HCT116 (cell line): ENCODE measurements around the gene GPR15. TPM values are rescaled to one million over a fixed set of nuclear protein-coding genes. Genes with fewer than 3 reads are reported as not detected.

Source experiments
- ATAC-seq: fragments of 200-7000 bp; cut with Tn5 transposase; 2 replicates; pipeline ENCODE4 v1.9.1; 2020; ENCODE audit warnings: mild to moderate bottlenecking, moderate library complexity
- BruUV-seq: library from RNA; stranded (reverse); fragments of 400-500 nt; replicated peaks from 2 replicates; lab custom pipeline; 2021; lab: Mats Ljungman, UMichigan
- CTCF ChIA-PET: fragments of 300-600 bp; sonication (Branson Sonifier 250); formaldehyde crosslinking; loops from one replicate; lab custom pipeline; 2021; ENCODE audit warnings: antibody characterized with exemption; lab: Charles Lee
- POLR2A ChIA-PET: fragments of 300-600, 350-600 bp; sonication (Branson Sonifier 250); formaldehyde crosslinking; loops from one replicate; lab custom pipeline; 2021; ENCODE audit warnings: antibody characterized with exemption; lab: Charles Lee
- RAD21 ChIA-PET, 2 experiments: fragments of 300-600 bp; sonication (Branson Sonifier 250); formaldehyde crosslinking; loops; one replicate each; lab custom pipeline; 2023; ENCODE audit warnings: low total read pairs in 2 of 2; ENCODE audit not compliant: uncharacterized antibody in 2 of 2, unreplicated experiment in 2 of 2, low non-redundant PET in 1 of 2; lab: Charles Lee
- DNase-seq: peaks from one replicate; pipeline ENCODE4 v3.0.0-alpha.2; 2010; ENCODE audit warnings: low read depth, low spot score
- H2AFZ ChIP-seq: fragments of 200-600 bp; shearing (Covaris generic), sonication (generic); 2 replicates; pipeline ENCODE4 v1.6.1; 2017; ENCODE audit warnings: low read depth, mixed run types, mixed read lengths, antibody characterized with exemption, low read length; ENCODE audit not compliant: poor library complexity, severe bottlenecking
- H3K27ac ChIP-seq: 2 replicates; pipeline ENCODE4 v1.5.1; 2012; ENCODE audit warnings: low read depth, low read length
- H3K27me3 ChIP-seq: fragments of 200-600 bp; sonication (generic); 2 replicates; pipeline ENCODE4 v1.6.1; 2016; ENCODE audit warnings: mixed run types, low read length, mixed read lengths; ENCODE audit not compliant: insufficient read depth
- H3K36me3 ChIP-seq, 2 experiments: fragments of 200-500 bp in 1 of 2; fragments of 200-600 bp in 1 of 2; sonication (Bioruptor generic) in 1 of 2; sonication (generic) in 1 of 2; 2 replicates each; pipeline versions ENCODE4 v1.5.1 to v1.6.1; 2014 to 2016; ENCODE audit warnings: low read length in 2 of 2, inconsistent platforms in 1 of 2, mixed read lengths in 1 of 2, mixed run types in 1 of 2; ENCODE audit not compliant: insufficient read depth in 2 of 2, control insufficient read depth in 1 of 2
- H3K4me1 ChIP-seq, 2 experiments: fragments of 200-600 bp in 1 of 2; sonication (generic) in 1 of 2; 2 replicates each; pipeline versions ENCODE4 v1.5.1 to v1.6.1; 2012 to 2017; ENCODE audit warnings: low read length in 2 of 2, inconsistent platforms in 1 of 2, mild to moderate bottlenecking in 1 of 2, mixed read lengths in 1 of 2, mixed run types in 1 of 2, moderate library complexity in 1 of 2; ENCODE audit not compliant: insufficient read depth in 2 of 2, control insufficient read depth in 1 of 2
- H3K4me2 ChIP-seq: fragments of 200-600 bp; sonication (generic); 2 replicates; pipeline ENCODE4 v1.6.1; 2017; ENCODE audit warnings: mixed run types, low read length, mixed read lengths
- H3K4me3 ChIP-seq, 2 experiments: fragments of 200-600 bp in 1 of 2; sonication (generic) in 1 of 2; replicated peaks in 1 of 2; 2 replicates each; pipeline ENCODE4 v1.5.1; 2011 to 2016; ENCODE audit warnings: low read length in 2 of 2, control low read depth in 1 of 2, low read depth in 1 of 2, mild to moderate bottlenecking in 1 of 2, mixed read lengths in 1 of 2, mixed run types in 1 of 2
- H3K79me2 ChIP-seq: fragments of 200-600 bp; sonication (generic); 2 replicates; pipeline ENCODE4 v1.6.1; 2017; ENCODE audit warnings: mild to moderate bottlenecking, mixed run types, low read length, moderate library complexity, mixed read lengths; ENCODE audit not compliant: insufficient read depth
- H3K9ac ChIP-seq: fragments of 200-600 bp; sonication (generic); 2 replicates; pipeline ENCODE4 v1.6.1; 2016; ENCODE audit warnings: low read length, mixed read lengths
- H3K9me2 ChIP-seq: fragments of 200-600 bp; sonication (generic), shearing (Covaris generic); 2 replicates; pipeline ENCODE4 v1.6.1; 2017; ENCODE audit warnings: mixed run types, mild to moderate bottlenecking, moderate library complexity; ENCODE audit not compliant: insufficient read depth
- H3K9me3 ChIP-seq, 2 experiments: fragments of 200-500 bp in 1 of 2; fragments of 200-600 bp in 1 of 2; sonication (Bioruptor generic) in 1 of 2; sonication (generic) in 1 of 2; 2 replicates each; pipeline ENCODE4 v1.6.1; 2014 to 2017; ENCODE audit warnings: low read length in 2 of 2, mixed read lengths in 2 of 2, inconsistent platforms in 1 of 2, low read depth in 1 of 2, mild to moderate bottlenecking in 1 of 2, mixed run types in 1 of 2, moderate library complexity in 1 of 2; ENCODE audit not compliant: control insufficient read depth in 1 of 2, insufficient read depth in 1 of 2
- H4K20me1 ChIP-seq: fragments of 200-600 bp; sonication (generic), shearing (Covaris generic); 2 replicates; pipeline ENCODE4 v1.6.1; 2017; ENCODE audit warnings: mixed run types, mild to moderate bottlenecking, moderate library complexity; ENCODE audit not compliant: insufficient read depth
- FOSL1 ChIP-seq: IDR thresholded peaks from 2 replicates; pipeline ENCODE4 v1.6.1; 2012; ENCODE audit warnings: low read depth
- SIN3A ChIP-seq: IDR thresholded peaks from 2 replicates; pipeline ENCODE4 v1.6.1; 2012; ENCODE audit warnings: low read depth
- SP1 ChIP-seq: IDR thresholded peaks from 2 replicates; pipeline ENCODE4 v1.6.1; 2012; ENCODE audit warnings: low read depth
- TCF7L2 ChIP-seq: IDR thresholded peaks from 2 replicates; pipeline ENCODE4 v1.7.0; 2011; ENCODE audit warnings: borderline replicate concordance, inconsistent platforms; ENCODE audit not compliant: insufficient read depth, insufficient read length; ENCODE audit errors: extremely low read depth
- ZFX ChIP-seq: fragments of 450-650 bp; IDR thresholded peaks from 2 replicates; pipeline ENCODE4 v1.6.1; 2017
- intact Hi-C: fragments of 100-400 bp; cut with micrococcal nuclease; formaldehyde crosslinking; loops from 2 replicates; pipeline ENCODE4 v1.10.0; 2022
- total RNA-seq: library from RNA; stranded (reverse); gene quantifications from one replicate; pipeline ENCODE4 v1.2.1, GENCODE V29; 2021; ENCODE audit not compliant: unreplicated experiment
- TF ChIP-seq, protein P1 (sequence below): IDR thresholded peaks from 2 replicates; pipeline ENCODE4 v1.6.1; 2012; ENCODE audit warnings: low read depth
- TF ChIP-seq, protein P2 (sequence below): IDR thresholded peaks from 2 replicates; pipeline ENCODE4 v1.6.1; 2012

GPR15 gene
- total RNA-seq, 1 experiment from 2014 or later = 1.1 TPM

GRCh38 chr3:98530676-98531075 lies 1.1 kb upstream of the GPR15 start (continued):
- TF ChIP-seq, protein P1, sequence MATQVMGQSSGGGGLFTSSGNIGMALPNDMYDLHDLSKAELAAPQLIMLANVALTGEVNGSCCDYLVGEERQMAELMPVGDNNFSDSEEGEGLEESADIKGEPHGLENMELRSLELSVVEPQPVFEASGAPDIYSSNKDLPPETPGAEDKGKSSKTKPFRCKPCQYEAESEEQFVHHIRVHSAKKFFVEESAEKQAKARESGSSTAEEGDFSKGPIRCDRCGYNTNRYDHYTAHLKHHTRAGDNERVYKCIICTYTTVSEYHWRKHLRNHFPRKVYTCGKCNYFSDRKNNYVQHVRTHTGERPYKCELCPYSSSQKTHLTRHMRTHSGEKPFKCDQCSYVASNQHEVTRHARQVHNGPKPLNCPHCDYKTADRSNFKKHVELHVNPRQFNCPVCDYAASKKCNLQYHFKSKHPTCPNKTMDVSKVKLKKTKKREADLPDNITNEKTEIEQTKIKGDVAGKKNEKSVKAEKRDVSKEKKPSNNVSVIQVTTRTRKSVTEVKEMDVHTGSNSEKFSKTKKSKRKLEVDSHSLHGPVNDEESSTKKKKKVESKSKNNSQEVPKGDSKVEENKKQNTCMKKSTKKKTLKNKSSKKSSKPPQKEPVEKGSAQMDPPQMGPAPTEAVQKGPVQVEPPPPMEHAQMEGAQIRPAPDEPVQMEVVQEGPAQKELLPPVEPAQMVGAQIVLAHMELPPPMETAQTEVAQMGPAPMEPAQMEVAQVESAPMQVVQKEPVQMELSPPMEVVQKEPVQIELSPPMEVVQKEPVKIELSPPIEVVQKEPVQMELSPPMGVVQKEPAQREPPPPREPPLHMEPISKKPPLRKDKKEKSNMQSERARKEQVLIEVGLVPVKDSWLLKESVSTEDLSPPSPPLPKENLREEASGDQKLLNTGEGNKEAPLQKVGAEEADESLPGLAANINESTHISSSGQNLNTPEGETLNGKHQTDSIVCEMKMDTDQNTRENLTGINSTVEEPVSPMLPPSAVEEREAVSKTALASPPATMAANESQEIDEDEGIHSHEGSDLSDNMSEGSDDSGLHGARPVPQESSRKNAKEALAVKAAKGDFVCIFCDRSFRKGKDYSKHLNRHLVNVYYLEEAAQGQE = no peak
- no peak for TF ChIP-seq TCF7L2

DNA sequence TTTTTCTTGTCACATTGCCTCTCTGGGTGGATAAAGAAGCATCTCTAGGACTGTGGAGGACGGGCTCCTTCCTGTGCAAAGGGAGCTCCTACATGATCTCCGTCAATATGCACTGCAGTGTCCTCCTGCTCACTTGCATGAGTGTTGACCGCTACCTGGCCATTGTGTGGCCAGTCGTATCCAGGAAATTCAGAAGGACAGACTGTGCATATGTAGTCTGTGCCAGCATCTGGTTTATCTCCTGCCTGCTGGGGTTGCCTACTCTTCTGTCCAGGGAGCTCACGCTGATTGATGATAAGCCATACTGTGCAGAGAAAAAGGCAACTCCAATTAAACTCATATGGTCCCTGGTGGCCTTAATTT lies 478 bp downstream of the GPR15 start:
- Histone ChIP-seq H3K9ac (no peak overlapping the region), H3K27ac (peak overlapping the region; percentile 42), H3K27me3 (no peaks in the 10 kb centered on the region), H3K79me2 (peaks cover 80% of the 10 kb centered on the region), H3K9me2 (no peaks in the 10 kb centered on the region), H3K36me3 (no peaks in the 10 kb centered on the region), H3K4me3 (no peak overlapping the region), H3K4me1 (peaks cover 65 to 86% of the 10 kb centered on the region in 2 experiments), H3K4me2 (peak overlapping the region; percentile 11; the same call in 1 of the 2 replicates), H2AFZ (no peak overlapping the region), H3K9me3 (no peaks in the 10 kb centered on the region), H4K20me1 (no peaks in the 10 kb centered on the region)
- CTCF ChIA-PET = interaction anchor here (1.2 kb wide), 1 partner anchor 10 kb away, joined by 3 read pairs; the partner anchor contains the start of gene CLDND1
- intact Hi-C loops = no loop called here
- ATAC-seq (no peak), DNase-seq (no peak)
- TF ChIP-seq SIN3A (no peak), SP1 (no peak), FOSL1 (no peak), ZFX (no peak)
- TF ChIP-seq, protein P2, sequence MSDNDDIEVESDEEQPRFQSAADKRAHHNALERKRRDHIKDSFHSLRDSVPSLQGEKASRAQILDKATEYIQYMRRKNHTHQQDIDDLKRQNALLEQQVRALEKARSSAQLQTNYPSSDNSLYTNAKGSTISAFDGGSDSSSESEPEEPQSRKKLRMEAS = no peak
- POLR2A ChIA-PET = interaction anchor here (1.1 to 2.2 kb wide), 2 partner anchors 9 to 23 kb away, joined by 4 to 8 read pairs; partner anchors contain the start of gene CLDND1
- no TSS peak for BruUV-seq
- RAD21 ChIA-PET = no interaction called here
